Right cardiac atrium (tissue), 5 donors: Measurements from ENCODE around the gene LTC4S. TPM values are rescaled to one million over a fixed set of nuclear protein-coding genes. Genes with fewer than 3 reads are reported as not detected.

Experiments
- ATAC-seq, 2 donors: fragments of 200-7000 bp; cut with Tn5 transposase; one replicate each; pipeline versions ENCODE4 v1.8.0 to v1.9.1; 2020; ENCODE audit warnings: moderate library complexity in 2 of 2, mild to moderate bottlenecking in 1 of 2
- DNase-seq, 3 donors: peaks; one replicate each; pipeline ENCODE4 v3.0.0-alpha.2; 2020
- H3K27ac ChIP-seq: one replicate; pipeline ENCODE4 v1.5.1; 2013; ENCODE audit warnings: mild to moderate bottlenecking, low read length, control low read depth, moderate library complexity
- H3K27me3 ChIP-seq: one replicate; pipeline ENCODE4 v1.6.1; 2013; ENCODE audit not compliant: control insufficient read depth, insufficient read depth
- H3K4me1 ChIP-seq: one replicate; pipeline ENCODE4 v1.6.1; 2013; ENCODE audit warnings: low read length; ENCODE audit not compliant: control insufficient read depth, insufficient read depth
- H3K4me3 ChIP-seq: one replicate; pipeline ENCODE4 v1.5.1; 2013; ENCODE audit warnings: low read length, control low read depth
- H3K9me3 ChIP-seq: one replicate; pipeline ENCODE4 v1.6.1; 2013; ENCODE audit warnings: low read length; ENCODE audit not compliant: control insufficient read depth
- WGBS: extraction: QIAGEN DNeasy Blood & Tissue Kit; methylation state at CpG from one replicate; pipeline ENCODE4 v1.1.7; 2013; 5-methylcytosine and 5-hydroxymethylcytosine counted together
- intact Hi-C, 4 donors: fragments of 100-400 bp; cut with DNase I; formaldehyde crosslinking; loops; one replicate each; pipeline versions ENCODE4 v1.11.0 to v1.14.0; 2022 to 2023
- polyA plus RNA-seq: library from polyadenylated mRNA; stranded (reverse); fragments of 200-250 nt; gene quantifications from one replicate; pipeline ENCODE4 v1.2.3, GENCODE V29; 2013
- total RNA-seq, 4 donors: library from RNA; stranded (reverse); fragmentation: NEBNext Ultra II Directional; extraction: Animal tissue kit (Norgen Biotek cat#: 25700); gene quantifications; one replicate each; pipeline ENCODE4 v1.2.1, GENCODE V29; 2021
- donor health status: healthy with polysubstance abuse.
- donor health status: DM: no; HTN: yes; CAD: no.
- donor health status: DM: no; HTN: no; CAD: no.
- donor health status: DM: no; HTN: yes; CAD: no; lungs with severe emphysema.
- donor health status: DM: yes; HTN: yes; CAD: no.

The LTC4S gene
- total and polyA plus RNA-seq, 5 donors, result 17.3 to 24.3 (median 21.8) TPM

- H3K4me1 ChIP-seq, result peaks cover 18% of the 10 kb centered on the region
- 40% methylated on average over 10 of the region's 10 CpGs for WGBS
- no peak overlapping the region for H3K27ac ChIP-seq
- DNase-seq (peak in 1 of 3 donors; percentile 25), ATAC-seq (peak in 1 of 2 donors; percentile 23)
- H3K9me3 ChIP-seq, result no peaks in the 10 kb centered on the region
- H3K4me3 ChIP-seq, result no peak overlapping the region
- intact Hi-C loops, result loop anchor here in 2 of 4 donors (5.0 to 10.0 kb wide), 2 partner anchors 35 to 103 kb away; no protein-coding TSS in a partner anchor
- H3K27me3 ChIP-seq, result no peaks in the 10 kb centered on the region
Observed at GRCh38 chr5:179762079-179762780, 31.6 kb upstream of the LTC4S start.

- DNase-seq, result peak in 1 of 3 donors; percentile 3
- Histone ChIP-seq H3K27ac (no peak overlapping the region), H3K4me1 (peaks cover 18% of the 10 kb centered on the region), H3K27me3 (no peaks in the 10 kb centered on the region), H3K4me3 (no peak overlapping the region), H3K9me3 (no peaks in the 10 kb centered on the region)
- intact Hi-C loops, result loop anchor here in 3 of 4 donors (1.0 to 10.0 kb wide), 3 partner anchors 34 to 102 kb away; no protein-coding TSS in a partner anchor
- ATAC-seq, result no peak
- 24% methylated on average over 3 of the region's 3 CpGs for WGBS
Observed at GRCh38 chr5:179762781-179763176, 31.0 kb upstream of the LTC4S start.

- Histone ChIP-seq H3K27me3 (no peaks in the 10 kb centered on the region), H3K4me1 (peaks cover 18% of the 10 kb centered on the region), H3K4me3 (no peak overlapping the region), H3K27ac (no peak overlapping the region), H3K9me3 (no peaks in the 10 kb centered on the region)
- intact Hi-C loops, result loop anchor here in 3 of 4 donors (1.0 to 10.0 kb wide), 3 partner anchors 33 to 101 kb away; no protein-coding TSS in a partner anchor
- DNase-seq (peak; percentile 48 to 82 (median 59)), ATAC-seq (peak; percentile 65 to 69)
- 26% methylated on average over 10 of the region's 10 CpGs for WGBS
Observed at GRCh38 chr5:179763215-179763945, 30.4 kb upstream of the LTC4S start.

- Histone ChIP-seq H3K4me3 (no peak overlapping the region), H3K27ac (no peak overlapping the region), H3K27me3 (no peaks in the 10 kb centered on the region), H3K9me3 (no peaks in the 10 kb centered on the region), H3K4me1 (peaks cover 18% of the 10 kb centered on the region)
- WGBS, result 65% methylated on average over 8 of the region's 8 CpGs
- intact Hi-C loops, result loop anchor here in 2 of 4 donors (5.0 to 10.0 kb wide), 2 partner anchors 33 to 101 kb away; no protein-coding TSS in a partner anchor
- DNase-seq, result peak in 1 of 3 donors; percentile 33
- ATAC-seq, result no peak
Observed at GRCh38 chr5:179764056-179764455, 29.7 kb upstream of the LTC4S start.

- ATAC-seq, result peak; percentile 82 to 92
- H3K4me1 ChIP-seq, result peaks cover 14% of the 10 kb centered on the region
- H3K27ac ChIP-seq, result peak overlapping the region; percentile 60
- intact Hi-C loops, result loop anchor here in 1 of 4 donors (10.0 kb wide), 1 partner anchor 99 kb away; no protein-coding TSS in a partner anchor
- WGBS, result 31% methylated on average over 13 of the region's 13 CpGs
- H3K27me3 ChIP-seq, result no peaks in the 10 kb centered on the region
- peak; percentile 82 to 87 (median 84) for DNase-seq
- no peaks in the 10 kb centered on the region for H3K9me3 ChIP-seq
- H3K4me3 ChIP-seq, result no peak overlapping the region
Observed at GRCh38 chr5:179765400-179765799, 28.4 kb upstream of the LTC4S start.

- no peak overlapping the region for H3K27ac ChIP-seq
- H3K9me3 ChIP-seq, result no peaks in the 10 kb centered on the region
- H3K4me3 ChIP-seq, result no peak overlapping the region
- ATAC-seq (no peak), DNase-seq (peak in 1 of 3 donors; percentile 46)
- peaks cover 14% of the 10 kb centered on the region for H3K4me1 ChIP-seq
- intact Hi-C loops, result loop anchor here in 1 of 4 donors (10.0 kb wide), 1 partner anchor 99 kb away; no protein-coding TSS in a partner anchor
- WGBS, result 77% methylated on average over 20 of the region's 20 CpGs
- no peaks in the 10 kb centered on the region for H3K27me3 ChIP-seq
Observed at GRCh38 chr5:179766021-179766725, 27.6 kb upstream of the LTC4S start.

- DNase-seq (peak in 1 of 3 donors; percentile 1), ATAC-seq (peak in 1 of 2 donors; percentile 24)
- WGBS, result 57% methylated on average over 12 of the region's 12 CpGs
- intact Hi-C loops, result loop anchor here in 1 of 4 donors (10.0 kb wide), 1 partner anchor 98 kb away; no protein-coding TSS in a partner anchor
- Histone ChIP-seq H3K9me3 (no peaks in the 10 kb centered on the region), H3K27ac (no peak overlapping the region), H3K27me3 (no peaks in the 10 kb centered on the region), H3K4me1 (peaks cover 12% of the 10 kb centered on the region), H3K4me3 (no peak overlapping the region)
Observed at GRCh38 chr5:179766726-179767455, 26.9 kb upstream of the LTC4S start.

GRCh38 chr5:179767496-179768100 is 26.2 kb upstream of the LTC4S start:
- Histone ChIP-seq H3K27me3 (no peaks in the 10 kb centered on the region), H3K4me3 (no peak overlapping the region), H3K4me1 (peaks cover 8% of the 10 kb centered on the region), H3K27ac (no peak overlapping the region), H3K9me3 (no peaks in the 10 kb centered on the region)
- 84% methylated on average over 9 of the region's 9 CpGs for WGBS
- DNase-seq, result peak in 1 of 3 donors; percentile 4
- no peak for ATAC-seq
- intact Hi-C loops, result loop anchor here in 1 of 4 donors (10.0 kb wide), 1 partner anchor 97 kb away; no protein-coding TSS in a partner anchor

GRCh38 chr5:179768326-179769085 is 25.3 kb upstream of the LTC4S start:
- Histone ChIP-seq H3K4me1 (peaks cover 8% of the 10 kb centered on the region), H3K27me3 (no peaks in the 10 kb centered on the region), H3K27ac (no peak overlapping the region), H3K9me3 (no peaks in the 10 kb centered on the region), H3K4me3 (no peak overlapping the region)
- 76% methylated on average over 18 of the region's 18 CpGs for WGBS
- intact Hi-C loops, result loop anchor here in 1 of 4 donors (10.0 kb wide), 1 partner anchor 96 kb away; no protein-coding TSS in a partner anchor
- peak in 1 of 3 donors; percentile 60 for DNase-seq
- ATAC-seq, result no peak
